Fibroblast of gingiva (primary cell): ENCODE results near the gene FAF1.
A peak's percentile ranks its signal among the peaks of the same experiment; 100 is the strongest.
"Not testable (repeated sequence)": the region's sequence is repeated elsewhere in the genome, so short reads cannot be mapped to it uniquely, and the experiment has no call there.

ENCODE experiments used
- DNase-seq: peaks from one replicate; pipeline ENCODE4 v3.0.0-alpha.2; 2011; ENCODE audit warnings: low read depth

The FAF1 gene

GRCh38 chr1:50959303-50959912, 659 bp downstream of the FAF1 start:
- DNase-seq, result peak; percentile 27

DNA sequence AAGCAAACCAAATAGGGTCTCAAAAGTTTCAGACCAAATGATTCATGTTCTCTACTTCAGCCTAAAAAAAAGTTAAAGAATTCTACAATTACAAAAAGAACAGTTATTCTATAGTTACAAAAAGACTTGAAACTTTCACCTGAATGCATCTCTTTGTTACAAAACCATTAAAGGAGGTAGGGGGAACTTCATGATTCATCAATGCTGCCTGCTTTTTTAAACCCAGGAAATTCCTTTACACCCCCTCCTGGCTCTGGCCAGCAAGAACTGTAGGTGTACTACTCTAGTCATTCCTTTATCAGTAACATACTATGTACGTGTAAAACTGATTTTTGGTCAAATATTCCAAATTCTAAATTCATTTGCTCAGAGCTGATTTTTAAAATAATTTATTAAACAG, 5.0 kb downstream of the FAF1 start:
- no peak for DNase-seq

GRCh38 chr1:50952566-50952965, 7.5 kb downstream of the FAF1 start:
- not testable (repeated sequence) for DNase-seq

- DNase-seq, result no peak
Observed at GRCh38 chr1:50950396-50950795, 9.7 kb downstream of the FAF1 start.

DNA sequence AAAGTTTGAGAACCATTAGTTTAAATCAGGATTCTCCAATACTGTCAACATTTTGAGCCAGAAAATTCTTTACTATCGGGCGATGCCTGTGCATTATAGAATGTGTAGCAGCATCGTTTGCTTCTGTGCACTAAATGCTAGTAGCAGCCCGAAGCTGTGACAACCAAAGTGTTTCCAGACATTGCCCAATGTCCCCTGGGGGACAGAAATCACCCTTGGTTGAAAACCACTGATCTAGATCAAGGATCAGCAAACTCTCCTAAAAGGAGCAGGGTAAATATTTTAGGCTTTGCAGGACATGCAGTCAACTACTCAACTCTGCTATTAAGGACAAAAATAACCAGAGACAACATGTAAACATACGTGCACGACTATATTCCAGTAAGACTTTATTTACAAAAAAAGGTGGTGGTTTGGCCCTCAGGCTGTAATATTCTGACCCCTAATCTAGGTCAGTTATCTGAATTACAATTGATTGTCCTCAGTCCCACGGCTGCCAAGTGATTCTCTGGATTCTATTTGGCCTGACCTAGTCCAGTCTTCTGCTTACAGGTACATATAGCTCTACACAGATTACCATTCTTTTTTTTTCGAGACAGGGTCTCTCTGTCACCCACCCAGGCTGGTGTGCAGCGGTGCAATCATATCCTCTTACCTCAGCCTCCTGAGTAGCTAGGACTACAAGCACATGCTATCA, 10.6 kb downstream of the FAF1 start:
- DNase-seq, result no peak

- DNase-seq, result no peak
Observed at GRCh38 chr1:50942334-50942733, 17.7 kb downstream of the FAF1 start.

GRCh38 chr1:50940291-50940690, 19.8 kb downstream of the FAF1 start:
- DNase-seq, result no peak

GRCh38 chr1:50936321-50936720, 23.7 kb downstream of the FAF1 start:
- peak; percentile 41 for DNase-seq

DNA sequence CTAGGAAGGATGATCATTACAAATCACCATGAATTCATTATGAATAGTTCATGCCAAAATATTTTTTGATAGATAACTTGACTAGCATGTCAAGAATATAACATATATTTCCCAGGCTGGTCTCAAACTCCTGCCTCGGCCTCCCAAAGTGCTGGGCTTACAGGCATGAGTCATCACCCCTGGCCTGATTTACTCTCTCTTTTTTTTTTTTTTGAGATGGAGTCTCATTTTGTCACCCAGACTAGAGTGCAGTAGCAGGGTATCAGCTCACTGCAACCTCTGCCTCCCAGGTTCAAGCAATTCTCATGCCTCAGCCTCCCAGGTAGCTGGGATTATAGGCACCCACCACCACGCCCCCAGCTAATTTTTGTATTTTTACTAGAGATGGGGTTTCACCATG, 24.8 kb downstream of the FAF1 start:
- not testable (repeated sequence) for DNase-seq

DNA sequence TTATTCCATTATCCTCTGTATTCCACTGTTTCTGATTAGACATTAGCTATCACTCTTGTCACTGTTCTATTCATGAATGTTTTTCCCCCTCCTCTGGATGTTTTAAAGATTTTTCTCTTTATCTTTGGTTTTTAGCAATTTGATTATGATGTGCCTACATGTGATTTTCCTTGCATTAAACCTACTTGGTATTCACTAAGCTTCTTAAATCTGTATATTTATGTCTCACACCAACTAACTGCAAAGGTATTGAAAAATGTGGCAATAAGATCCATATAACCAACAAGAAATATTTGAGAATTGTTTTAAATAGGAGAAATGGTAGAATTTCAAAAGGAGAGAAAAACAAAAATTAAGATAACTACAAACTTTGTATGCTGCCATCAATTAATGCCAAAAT, 25.2 kb downstream of the FAF1 start:
- no peak for DNase-seq

- DNase-seq, result not testable (repeated sequence)
Observed at GRCh38 chr1:50933770-50934169, 26.3 kb downstream of the FAF1 start.

DNA sequence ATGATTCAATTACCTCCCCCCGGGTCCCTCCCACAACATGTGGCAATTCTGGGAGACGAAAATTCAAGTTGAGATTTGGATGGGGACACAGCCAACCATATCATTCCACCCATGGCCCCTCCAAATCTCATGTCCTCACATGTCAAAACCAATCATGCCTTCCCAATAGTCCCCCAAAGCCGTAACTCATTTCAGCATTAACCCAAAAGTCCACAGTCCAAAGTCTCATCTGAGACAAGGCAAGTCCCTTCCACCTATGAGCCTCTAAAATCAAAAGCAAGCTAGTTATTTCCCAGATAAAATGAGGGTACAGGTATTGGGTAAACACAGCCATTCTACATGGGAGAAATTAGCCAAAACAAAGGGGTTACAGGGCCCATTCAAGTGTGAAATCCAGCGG, 28.0 kb downstream of the FAF1 start:
- not testable (repeated sequence) for DNase-seq

DNA sequence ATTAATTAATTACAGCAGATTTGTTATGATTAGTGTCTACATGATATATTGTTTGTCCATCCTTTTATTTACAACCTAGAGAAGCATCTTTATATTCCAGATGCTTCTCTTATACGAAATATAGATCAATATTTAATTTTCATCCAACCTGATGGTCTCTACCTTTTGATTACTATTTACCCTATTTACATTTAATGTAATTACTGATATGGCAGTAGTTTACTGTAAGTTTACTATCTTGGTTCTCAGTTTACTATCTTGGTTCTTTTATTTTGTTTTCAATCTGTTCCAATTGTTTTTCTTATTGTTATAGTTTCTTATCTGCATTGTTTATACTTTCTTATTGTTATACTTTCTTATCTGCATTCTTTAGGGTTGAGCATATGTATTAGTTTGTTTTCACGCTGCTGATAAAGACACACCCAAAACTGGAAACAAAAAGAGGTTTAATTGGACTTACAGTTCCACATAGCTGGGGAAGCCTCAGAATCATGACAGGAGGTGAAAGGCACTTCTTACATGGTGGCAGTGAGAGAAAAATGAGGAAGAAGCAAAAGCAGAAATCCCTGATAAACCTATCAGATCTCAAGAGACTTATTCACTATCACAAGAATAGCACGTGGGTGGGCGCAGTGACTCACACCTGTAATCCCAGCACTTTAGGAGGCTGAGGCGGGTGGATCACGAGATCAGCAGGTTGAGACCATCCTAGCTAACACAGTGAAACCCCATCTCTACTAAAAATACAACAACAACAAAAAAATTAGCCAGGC, 28.9 kb downstream of the FAF1 start:
- DNase-seq, result no peak

DNA sequence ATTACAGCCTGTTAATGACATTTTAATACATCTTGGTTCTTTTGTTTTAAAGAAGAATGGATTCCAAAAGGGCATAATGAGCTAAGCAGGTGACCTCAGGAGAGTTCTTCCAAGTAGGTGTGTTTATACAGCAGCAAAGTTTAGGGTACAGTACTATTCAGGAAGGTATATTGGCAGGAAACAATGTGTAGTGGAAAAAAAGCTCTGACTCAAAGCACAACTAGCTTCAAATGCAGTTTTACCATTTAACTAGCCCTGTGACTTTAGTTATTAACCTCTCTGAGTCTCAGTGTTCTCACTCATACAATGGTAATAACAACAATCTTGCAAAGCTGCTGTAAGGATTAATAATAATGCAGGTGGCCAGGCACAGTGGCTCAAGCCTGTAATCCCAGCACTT, 29.9 kb downstream of the FAF1 start:
- no peak for DNase-seq

- DNase-seq, result peak; percentile 39
Observed at GRCh38 chr1:50929376-50929958, 30.6 kb downstream of the FAF1 start.

- DNase-seq, result no peak
Observed at GRCh38 chr1:50923564-50923963, 36.5 kb downstream of the FAF1 start.

GRCh38 chr1:50921029-50921428, 39.0 kb downstream of the FAF1 start:
- no peak for DNase-seq

DNA sequence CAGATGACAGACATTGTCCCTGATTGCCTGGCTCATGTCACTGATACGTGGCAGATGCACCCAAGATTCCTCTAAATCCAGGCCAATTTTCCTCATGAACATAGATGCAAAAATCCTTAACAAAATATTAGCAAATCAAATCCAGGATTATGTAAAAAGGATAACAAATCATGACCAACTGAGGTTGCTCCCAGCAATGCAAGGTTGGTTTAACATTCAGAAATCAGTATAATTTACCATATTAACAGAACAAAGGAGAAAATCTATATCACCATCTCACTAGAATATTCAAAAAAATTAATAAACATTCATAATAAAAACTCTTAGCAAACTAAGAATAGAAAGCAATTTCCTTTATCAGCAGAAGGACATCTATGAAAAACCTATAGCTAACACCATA, 39.7 kb downstream of the FAF1 start:
- no peak for DNase-seq

DNA sequence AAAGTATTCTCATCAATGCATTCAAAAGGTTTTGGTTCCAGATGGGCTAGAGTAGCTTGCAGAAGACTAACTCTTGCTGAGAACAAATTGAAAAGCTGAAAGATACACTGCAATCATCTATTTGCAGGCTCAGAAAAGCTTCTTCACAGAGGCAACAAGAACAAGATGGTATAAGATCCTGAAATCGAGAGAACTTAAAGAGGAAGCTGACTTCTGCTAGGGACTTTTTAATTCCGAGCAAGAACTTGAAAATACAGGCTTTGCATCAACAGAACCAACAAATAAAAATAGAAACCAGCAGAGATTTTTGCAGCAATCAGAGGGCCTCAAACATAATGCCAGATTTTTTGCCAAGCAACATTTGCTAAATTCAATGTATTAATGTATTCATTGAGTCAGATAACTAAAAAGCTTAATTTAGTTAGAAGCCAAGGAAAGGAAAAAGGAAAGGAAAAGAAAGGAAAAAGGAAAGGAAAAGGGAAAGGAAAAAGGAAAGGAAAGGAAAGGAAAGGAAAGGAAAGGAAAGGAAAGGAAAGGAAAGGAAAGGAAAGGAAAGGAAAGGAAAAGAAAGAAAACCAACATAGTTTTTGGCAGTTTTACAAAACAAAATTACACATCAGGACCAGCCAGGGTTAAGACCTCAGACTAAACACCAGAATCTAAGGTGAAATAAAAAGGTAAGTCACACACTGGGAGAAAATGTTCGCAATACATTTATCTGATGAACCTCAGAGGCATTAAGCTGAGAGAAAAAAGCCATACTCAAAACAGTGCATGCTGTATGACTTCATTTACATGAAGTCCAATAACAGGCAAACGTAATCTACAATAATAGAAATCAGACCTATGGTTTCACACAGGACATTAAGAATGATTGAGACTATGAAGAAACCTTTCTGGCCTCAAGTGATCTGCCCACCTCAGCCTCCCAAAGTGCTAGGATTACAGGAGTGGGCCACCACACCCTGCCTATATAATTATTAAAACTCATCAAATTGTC, 42.6 kb downstream of the FAF1 start:
- no peak for DNase-seq

DNA sequence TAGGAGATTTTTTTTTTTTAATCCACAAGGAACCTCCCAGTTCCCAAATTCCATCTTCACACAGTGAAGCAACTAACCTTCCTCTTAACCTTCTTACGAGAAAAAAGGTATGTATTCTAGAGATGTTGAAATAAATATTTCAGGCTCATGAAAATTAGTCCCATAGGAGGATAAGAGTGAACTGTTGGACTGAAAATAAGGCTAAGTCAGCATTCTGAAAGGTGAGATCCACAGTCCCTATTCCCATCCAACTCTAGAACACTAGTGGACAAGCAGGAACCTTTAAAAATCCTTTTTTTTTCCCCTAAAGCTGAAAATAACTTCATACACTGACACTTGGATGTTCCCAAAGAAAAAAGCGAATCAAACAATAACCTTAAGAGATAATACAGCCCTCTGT, 44.4 kb downstream of the FAF1 start:
- no peak for DNase-seq

DNA sequence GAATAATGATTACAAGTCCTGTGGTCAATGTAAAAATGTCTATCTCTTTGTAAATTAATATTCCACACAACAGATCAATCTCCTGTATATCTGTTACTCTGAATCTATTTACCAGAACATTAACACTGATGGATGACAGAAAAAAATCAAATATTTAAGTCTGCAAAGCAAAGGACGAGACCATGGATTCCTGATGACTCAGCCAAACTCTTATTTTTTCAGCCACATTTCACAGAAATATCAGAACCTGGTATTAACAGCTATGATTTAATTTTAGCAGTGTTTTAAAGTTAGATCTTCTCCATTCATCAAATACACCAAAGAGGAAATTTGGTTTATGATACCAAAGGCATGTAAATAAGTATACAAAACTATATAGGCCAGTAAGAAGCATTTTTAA, 46.1 kb downstream of the FAF1 start:
- DNase-seq, result no peak

DNA sequence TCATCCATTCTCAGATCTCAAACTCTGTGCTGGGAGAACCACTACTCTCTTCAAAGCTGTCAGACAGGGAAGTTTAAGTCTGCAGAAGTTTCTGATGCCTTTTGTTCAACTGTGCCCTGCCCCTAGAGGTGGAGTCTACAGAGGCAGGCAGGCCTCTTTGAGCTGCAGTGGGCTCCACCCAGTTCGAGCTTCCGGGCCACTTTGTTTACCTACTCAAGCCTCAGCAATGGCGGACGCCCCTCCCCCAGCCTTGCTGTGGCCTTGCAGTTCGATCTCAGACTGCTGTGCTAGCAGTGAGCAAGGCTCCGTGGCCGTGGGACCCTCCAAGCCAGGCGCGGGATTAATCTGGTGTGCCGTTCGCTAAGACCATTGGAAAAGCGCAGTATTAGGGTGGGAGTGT, 49.7 kb downstream of the FAF1 start:
- DNase-seq, result not testable (repeated sequence)
